Measurements from ENCODE around the gene ERC1. TPM values are rescaled to one million over a fixed set of nuclear protein-coding genes. Genes with fewer than 3 reads are reported as not detected.

The ERC1 gene
- total RNA-seq, 1 donor from 2014 or later: 42.6 TPM

- H3K36me3 Mint-ChIP-seq (ENCODE audit: low read depth): no peaks in the 10 kb centered on the region
- DNase-seq (ENCODE audit: low spot score): no peak
- no peaks in the 10 kb centered on the region for H3K27me3 Mint-ChIP-seq (ENCODE audit: low read depth)
- H3K9me3 Mint-ChIP-seq: no peaks in the 10 kb centered on the region
- no peak overlapping the region for H3K4me3 Mint-ChIP-seq (ENCODE audit: low read depth)
- H3K4me1 Mint-ChIP-seq (ENCODE audit: low read depth): peaks cover 7% of the 10 kb centered on the region
- H3K27ac Mint-ChIP-seq: no peak overlapping the region
- intact Hi-C loops (cut with micrococcal nuclease): loop anchor here (5.0 to 10.0 kb wide), 3 partner anchors 121 to 336 kb away; partner anchors contain the start of gene FBXL14
Measured at GRCh38 chr12:1471224-1471623, 480.2 kb downstream of the ERC1 start.

- intact Hi-C loops (cut with micrococcal nuclease): loop anchor here (5.0 to 10.0 kb wide), 3 partner anchors 119 to 339 kb away; partner anchors contain the start of gene FBXL14
- Mint-ChIP-seq H3K9me3 (no peaks in the 10 kb centered on the region), H3K27me3 (ENCODE audit: low read depth) (no peaks in the 10 kb centered on the region), H3K4me1 (ENCODE audit: low read depth) (peaks cover 10% of the 10 kb centered on the region), H3K27ac (no peak overlapping the region), H3K4me3 (ENCODE audit: low read depth) (peak overlapping the region; percentile 31), H3K36me3 (ENCODE audit: low read depth) (no peaks in the 10 kb centered on the region)
- DNase-seq (ENCODE audit: low spot score): peak; percentile 24
Measured at GRCh38 chr12:1473418-1473817, 482.4 kb downstream of the ERC1 start.

GRCh38 chr12:1474041-1474573, 483.1 kb downstream of the ERC1 start:
- no peak overlapping the region for H3K27ac Mint-ChIP-seq

GRCh38 chr12:1474574-1475153, 483.6 kb downstream of the ERC1 start:
- intact Hi-C loops (cut with micrococcal nuclease): loop anchor here (2.0 to 10.0 kb wide), 4 partner anchors 58 to 340 kb away; partner anchors contain the start of gene FBXL14
- no peaks in the 10 kb centered on the region for H3K9me3 Mint-ChIP-seq

More at GRCh38 chr12:1474041-1474573, 483.1 kb downstream of the ERC1 start:
- no peak overlapping the region for H3K4me3 Mint-ChIP-seq (ENCODE audit: low read depth)
- H3K4me1 Mint-ChIP-seq (ENCODE audit: low read depth): peaks cover 10% of the 10 kb centered on the region
- no peaks in the 10 kb centered on the region for H3K27me3 Mint-ChIP-seq (ENCODE audit: low read depth)
- H3K36me3 Mint-ChIP-seq (ENCODE audit: low read depth): no peaks in the 10 kb centered on the region
- H3K9me3 Mint-ChIP-seq: no peaks in the 10 kb centered on the region
- intact Hi-C loops (cut with micrococcal nuclease): loop anchor here (2.0 to 10.0 kb wide), 4 partner anchors 59 to 339 kb away; partner anchors contain the start of gene FBXL14
- DNase-seq (ENCODE audit: low spot score): peak; percentile 21

GRCh38 chr12:1479645-1480044, 488.6 kb downstream of the ERC1 start:
- Mint-ChIP-seq H3K4me1 (ENCODE audit: low read depth) (peaks cover 3% of the 10 kb centered on the region), H3K27ac (no peak overlapping the region), H3K27me3 (ENCODE audit: low read depth) (no peaks in the 10 kb centered on the region), H3K36me3 (ENCODE audit: low read depth) (no peaks in the 10 kb centered on the region), H3K9me3 (no peaks in the 10 kb centered on the region), H3K4me3 (ENCODE audit: low read depth) (no peak overlapping the region)
- intact Hi-C loops (cut with micrococcal nuclease): loop anchor here (10.0 kb wide), 1 partner anchor 345 kb away; no protein-coding TSS in a partner anchor
- DNase-seq (ENCODE audit: low spot score): no peak

More at GRCh38 chr12:1474574-1475153, 483.6 kb downstream of the ERC1 start:
- no peak overlapping the region for H3K27ac Mint-ChIP-seq
- no peak for DNase-seq (ENCODE audit: low spot score)
- no peaks in the 10 kb centered on the region for H3K36me3 Mint-ChIP-seq (ENCODE audit: low read depth)
- H3K4me1 Mint-ChIP-seq (ENCODE audit: low read depth): peaks cover 10% of the 10 kb centered on the region
- H3K27me3 Mint-ChIP-seq (ENCODE audit: low read depth): no peaks in the 10 kb centered on the region
- no peak overlapping the region for H3K4me3 Mint-ChIP-seq (ENCODE audit: low read depth)

- Mint-ChIP-seq H3K27ac (no peak overlapping the region), H3K4me3 (ENCODE audit: low read depth) (no peak overlapping the region), H3K36me3 (ENCODE audit: low read depth) (no peaks in the 10 kb centered on the region), H3K9me3 (no peaks in the 10 kb centered on the region), H3K4me1 (ENCODE audit: low read depth) (peaks cover 3% of the 10 kb centered on the region), H3K27me3 (ENCODE audit: low read depth) (no peaks in the 10 kb centered on the region)
- intact Hi-C loops (cut with micrococcal nuclease): no loop called here
- no peak for DNase-seq (ENCODE audit: low spot score)
Measured at GRCh38 chr12:1481326-1481725, 490.3 kb downstream of the ERC1 start.

GRCh38 chr12:1481906-1482305, 490.9 kb downstream of the ERC1 start:
- intact Hi-C loops (cut with micrococcal nuclease): no loop called here
- DNase-seq (ENCODE audit: low spot score): no peak
- Mint-ChIP-seq H3K36me3 (ENCODE audit: low read depth) (no peaks in the 10 kb centered on the region), H3K4me1 (ENCODE audit: low read depth) (peaks cover 2% of the 10 kb centered on the region), H3K4me3 (ENCODE audit: low read depth) (no peak overlapping the region), H3K27ac (no peak overlapping the region), H3K27me3 (ENCODE audit: low read depth) (no peaks in the 10 kb centered on the region), H3K9me3 (no peaks in the 10 kb centered on the region)

- Mint-ChIP-seq H3K36me3 (ENCODE audit: low read depth) (peaks cover 3% of the 10 kb centered on the region), H3K4me1 (ENCODE audit: low read depth) (peaks cover 11% of the 10 kb centered on the region), H3K9me3 (no peaks in the 10 kb centered on the region), H3K4me3 (ENCODE audit: low read depth) (no peak overlapping the region), H3K27me3 (ENCODE audit: low read depth) (no peaks in the 10 kb centered on the region), H3K27ac (no peak overlapping the region)
- intact Hi-C loops (cut with micrococcal nuclease): no loop called here
- no peak for DNase-seq (ENCODE audit: low spot score)
Measured at GRCh38 chr12:1488908-1489381, 497.9 kb downstream of the ERC1 start.

GRCh38 chr12:1491983-1492697, 501.1 kb downstream of the ERC1 start:
- no peak overlapping the region for H3K27ac Mint-ChIP-seq
- H3K27me3 Mint-ChIP-seq (ENCODE audit: low read depth): no peaks in the 10 kb centered on the region
- intact Hi-C loops (cut with micrococcal nuclease): no loop called here
- DNase-seq (ENCODE audit: low spot score): no peak
- peaks cover 11% of the 10 kb centered on the region for H3K4me1 Mint-ChIP-seq (ENCODE audit: low read depth)
- H3K9me3 Mint-ChIP-seq: no peaks in the 10 kb centered on the region
- no peak overlapping the region for H3K4me3 Mint-ChIP-seq (ENCODE audit: low read depth)
- peaks cover 3% of the 10 kb centered on the region for H3K36me3 Mint-ChIP-seq (ENCODE audit: low read depth)

GRCh38 chr12:1493781-1494565, 502.9 kb downstream of the ERC1 start:
- no peaks in the 10 kb centered on the region for H3K27me3 Mint-ChIP-seq (ENCODE audit: low read depth)
- no peaks in the 10 kb centered on the region for H3K9me3 Mint-ChIP-seq
- intact Hi-C loops (cut with micrococcal nuclease): no loop called here
- no peak for DNase-seq (ENCODE audit: low spot score)
- no peak overlapping the region for H3K4me3 Mint-ChIP-seq (ENCODE audit: low read depth)
- H3K4me1 Mint-ChIP-seq (ENCODE audit: low read depth): peaks cover 2% of the 10 kb centered on the region
- H3K36me3 Mint-ChIP-seq (ENCODE audit: low read depth): peaks cover 3% of the 10 kb centered on the region
- no peak overlapping the region for H3K27ac Mint-ChIP-seq

GRCh38 chr12:1494856-1495255, 503.8 kb downstream of the ERC1 start:
- DNase-seq (ENCODE audit: low spot score): no peak
- H3K9me3 Mint-ChIP-seq: no peaks in the 10 kb centered on the region
- H3K27me3 Mint-ChIP-seq (ENCODE audit: low read depth): no peaks in the 10 kb centered on the region
- H3K36me3 Mint-ChIP-seq (ENCODE audit: low read depth): peaks cover 3% of the 10 kb centered on the region
- H3K4me1 Mint-ChIP-seq (ENCODE audit: low read depth): no peaks in the 10 kb centered on the region
- H3K27ac Mint-ChIP-seq: no peak overlapping the region
- intact Hi-C loops (cut with micrococcal nuclease): no loop called here
- H3K4me3 Mint-ChIP-seq (ENCODE audit: low read depth): no peak overlapping the region

GRCh38 chr12:1496162-1496900, 505.3 kb downstream of the ERC1 start:
- H3K9me3 Mint-ChIP-seq: no peaks in the 10 kb centered on the region
- DNase-seq (ENCODE audit: low spot score): no peak
- H3K4me1 Mint-ChIP-seq (ENCODE audit: low read depth): no peaks in the 10 kb centered on the region
- intact Hi-C loops (cut with micrococcal nuclease): no loop called here
- no peak overlapping the region for H3K27ac Mint-ChIP-seq
- H3K36me3 Mint-ChIP-seq (ENCODE audit: low read depth): no peaks in the 10 kb centered on the region
- no peaks in the 10 kb centered on the region for H3K27me3 Mint-ChIP-seq (ENCODE audit: low read depth)
- H3K4me3 Mint-ChIP-seq (ENCODE audit: low read depth): no peak overlapping the region
